GM12878 (cell line): ENCODE measurements around the gene RSPH1. TPM values are rescaled to one million over a fixed set of nuclear protein-coding genes. Genes with fewer than 3 reads are reported as not detected.
A peak's percentile ranks its signal among the peaks of the same experiment; 100 is the strongest.

Experiments used
- ASH2L ChIP-seq: fragments of 300-600, 200-600 bp; sonication (generic); IDR thresholded peaks from 2 replicates; pipeline ENCODE4 v1.6.1; 2017; ENCODE audit warnings: low read depth, mild to moderate bottlenecking, borderline replicate concordance
- CHD1 ChIP-seq: IDR thresholded peaks from 2 replicates; pipeline ENCODE4 v1.6.1; 2012; ENCODE audit warnings: low read depth, low read length, improper control_type of control experiment
- JUND ChIP-seq: IDR thresholded peaks from 2 replicates; pipeline ENCODE4 v1.6.1; 2012; ENCODE audit warnings: low read depth, mild to moderate bottlenecking, low read length, improper control_type of control experiment, moderate library complexity
- NFYA ChIP-seq: IDR thresholded peaks from 2 replicates; pipeline ENCODE4 v1.6.1; 2011; ENCODE audit warnings: low read depth, mild to moderate bottlenecking, low read length, improper control_type of control experiment, borderline replicate concordance
- PML ChIP-seq: IDR thresholded peaks from 2 replicates; pipeline ENCODE4 v1.6.1; 2012; ENCODE audit warnings: low read length, inconsistent platforms
- POU2F2 ChIP-seq: IDR thresholded peaks from 3 replicates; pipeline ENCODE4 v1.6.1; 2011; ENCODE audit warnings: low read depth, mild to moderate bottlenecking, low read length, borderline replicate concordance
- RB1 ChIP-seq: fragments of 450-650 bp; formaldehyde crosslinking; IDR thresholded peaks from 2 replicates; pipeline ENCODE4 v1.6.1; 2017; ENCODE audit warnings: mild to moderate bottlenecking, borderline replicate concordance
- SMC3 ChIP-seq: IDR thresholded peaks from 2 replicates; pipeline ENCODE4 v1.6.1; 2011; ENCODE audit warnings: low read length, improper control_type of control experiment, borderline replicate concordance
- SUPT20H ChIP-seq: IDR thresholded peaks from 2 replicates; pipeline ENCODE4 v1.6.1; 2011; ENCODE audit warnings: low read depth, mild to moderate bottlenecking, low read length, moderate library complexity, borderline replicate concordance; ENCODE audit not compliant: control insufficient read depth
- YY1 ChIP-seq: IDR thresholded peaks from 2 replicates; pipeline ENCODE4 v1.6.1; 2011; ENCODE audit warnings: low read depth, mild to moderate bottlenecking, low read length
- ZNF207 ChIP-seq: fragments of 450-650 bp; IDR thresholded peaks from 2 replicates; pipeline ENCODE4 v1.6.1; 2014; ENCODE audit warnings: antibody characterized with exemption, mild to moderate bottlenecking, borderline replicate concordance
- ZNF622 ChIP-seq: fragments of 450-650 bp; IDR thresholded peaks from 2 replicates; pipeline ENCODE4 v1.6.1; 2017; ENCODE audit warnings: mild to moderate bottlenecking, inconsistent platforms
- polyA plus RNA-seq, 11 experiments: library from polyadenylated mRNA; depleted of rRNA in 4 of 11; unstranded in 6 of 11; stranded (reverse) in 5 of 11; fragments of >200 nt; fragmentation: Nextera tagmentation in 4 of 11; fragmentation: Illumina TruSeq in 1 of 11; extraction: Ambion mirVana in 4 of 11; extraction: Trizol in 1 of 11; gene quantifications; 1 replicate in 1 of 11; 2 replicates in 10 of 11; pipeline versions ENCODE4 v1.2.1 to v1.2.3, GENCODE V29; 2011 to 2016; ENCODE audit warnings: inconsistent platforms in 2 of 11, missing spikeins in 2 of 11, low read depth in 1 of 11
- total RNA-seq, 4 experiments: library from RNA; depleted of rRNA in 3 of 4; stranded (reverse); fragments of >200 nt in 3 of 4; fragmentation: Illumina TruSeq in 1 of 4; extraction: Trizol in 1 of 4; gene quantifications; 2 replicates each; pipeline versions ENCODE4 v1.2.1 to v1.2.3, GENCODE V29; 2013 to 2021
- TF ChIP-seq, protein P1 (sequence below): IDR thresholded peaks from 2 replicates; pipeline ENCODE4 v1.6.1; 2012; ENCODE audit warnings: improper control_type of control experiment, low read depth, low read length; ENCODE audit not compliant: insufficient replicate concordance
- TF ChIP-seq, protein P2 (sequence below): fragments of 150-350 bp; IDR thresholded peaks from 2 replicates; pipeline ENCODE4 v1.6.1; 2016; ENCODE audit warnings: low read depth, low read length
- TF ChIP-seq, protein P3 (sequence below): fragments of 450-650 bp; IDR thresholded peaks from 2 replicates; pipeline ENCODE4 v1.6.1; 2017; ENCODE audit warnings: mild to moderate bottlenecking, moderate library complexity
- TF ChIP-seq, protein P4 (sequence below), 3 experiments: IDR thresholded peaks in 2 of 3; conservative IDR thresholded peaks in 1 of 3; 2 replicates each; pipeline ENCODE4 v1.5.1; 2011; ENCODE audit warnings: low read depth in 3 of 3, low read length in 3 of 3, mild to moderate bottlenecking in 3 of 3, control low read depth in 2 of 3, moderate library complexity in 2 of 3, inconsistent platforms in 1 of 3, mixed read lengths in 1 of 3; ENCODE audit not compliant: control insufficient read depth in 2 of 3, insufficient read depth in 1 of 3; ENCODE audit errors: extremely low read depth in 1 of 3

Gene RSPH1
- total and polyA plus RNA-seq, 10 of the 15 experiments (the other 5 are each of a cell fraction or from before 2014, with no cell fraction given) = 0.11 to 1.4 (median 0.38) TPM

DNA sequence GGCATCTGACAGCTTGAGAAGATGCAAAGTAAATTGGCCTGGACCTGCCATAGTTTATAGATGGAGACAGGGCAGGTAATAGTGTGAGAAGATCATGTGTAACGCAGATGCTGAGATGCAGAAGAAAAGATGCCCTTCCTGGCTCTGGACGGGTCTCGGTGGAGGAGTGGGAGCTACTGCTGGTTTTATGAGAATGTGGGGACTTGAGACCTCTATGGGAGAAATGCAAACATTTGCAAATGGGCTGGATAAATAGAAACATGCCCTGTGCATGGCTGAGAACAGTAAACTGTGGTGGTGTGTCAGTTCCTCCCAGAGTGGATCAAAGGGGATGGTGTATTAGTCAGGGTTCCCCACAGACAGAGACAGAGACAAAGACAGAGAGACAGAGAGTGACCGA is 70.4 kb downstream of the RSPH1 start (continued):
- TF ChIP-seq ZNF207 (no peak), PML (no peak), ZNF622 (no peak), CHD1 (no peak), NFYA (no peak), JUND (no peak), SUPT20H (no peak), SMC3 (no peak), ASH2L (no peak), RB1 (no peak), YY1 (no peak), POU2F2 (peak; percentile 85; the same call in 2 of the 3 replicates)
- TF ChIP-seq, protein P1, sequence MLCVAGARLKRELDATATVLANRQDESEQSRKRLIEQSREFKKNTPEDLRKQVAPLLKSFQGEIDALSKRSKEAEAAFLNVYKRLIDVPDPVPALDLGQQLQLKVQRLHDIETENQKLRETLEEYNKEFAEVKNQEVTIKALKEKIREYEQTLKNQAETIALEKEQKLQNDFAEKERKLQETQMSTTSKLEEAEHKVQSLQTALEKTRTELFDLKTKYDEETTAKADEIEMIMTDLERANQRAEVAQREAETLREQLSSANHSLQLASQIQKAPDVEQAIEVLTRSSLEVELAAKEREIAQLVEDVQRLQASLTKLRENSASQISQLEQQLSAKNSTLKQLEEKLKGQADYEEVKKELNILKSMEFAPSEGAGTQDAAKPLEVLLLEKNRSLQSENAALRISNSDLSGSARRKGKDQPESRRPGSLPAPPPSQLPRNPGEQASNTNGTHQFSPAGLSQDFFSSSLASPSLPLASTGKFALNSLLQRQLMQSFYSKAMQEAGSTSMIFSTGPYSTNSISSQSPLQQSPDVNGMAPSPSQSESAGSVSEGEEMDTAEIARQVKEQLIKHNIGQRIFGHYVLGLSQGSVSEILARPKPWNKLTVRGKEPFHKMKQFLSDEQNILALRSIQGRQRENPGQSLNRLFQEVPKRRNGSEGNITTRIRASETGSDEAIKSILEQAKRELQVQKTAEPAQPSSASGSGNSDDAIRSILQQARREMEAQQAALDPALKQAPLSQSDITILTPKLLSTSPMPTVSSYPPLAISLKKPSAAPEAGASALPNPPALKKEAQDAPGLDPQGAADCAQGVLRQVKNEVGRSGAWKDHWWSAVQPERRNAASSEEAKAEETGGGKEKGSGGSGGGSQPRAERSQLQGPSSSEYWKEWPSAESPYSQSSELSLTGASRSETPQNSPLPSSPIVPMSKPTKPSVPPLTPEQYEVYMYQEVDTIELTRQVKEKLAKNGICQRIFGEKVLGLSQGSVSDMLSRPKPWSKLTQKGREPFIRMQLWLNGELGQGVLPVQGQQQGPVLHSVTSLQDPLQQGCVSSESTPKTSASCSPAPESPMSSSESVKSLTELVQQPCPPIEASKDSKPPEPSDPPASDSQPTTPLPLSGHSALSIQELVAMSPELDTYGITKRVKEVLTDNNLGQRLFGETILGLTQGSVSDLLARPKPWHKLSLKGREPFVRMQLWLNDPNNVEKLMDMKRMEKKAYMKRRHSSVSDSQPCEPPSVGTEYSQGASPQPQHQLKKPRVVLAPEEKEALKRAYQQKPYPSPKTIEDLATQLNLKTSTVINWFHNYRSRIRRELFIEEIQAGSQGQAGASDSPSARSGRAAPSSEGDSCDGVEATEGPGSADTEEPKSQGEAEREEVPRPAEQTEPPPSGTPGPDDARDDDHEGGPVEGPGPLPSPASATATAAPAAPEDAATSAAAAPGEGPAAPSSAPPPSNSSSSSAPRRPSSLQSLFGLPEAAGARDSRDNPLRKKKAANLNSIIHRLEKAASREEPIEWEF = peak; percentile 78
- TF ChIP-seq, protein P2, sequence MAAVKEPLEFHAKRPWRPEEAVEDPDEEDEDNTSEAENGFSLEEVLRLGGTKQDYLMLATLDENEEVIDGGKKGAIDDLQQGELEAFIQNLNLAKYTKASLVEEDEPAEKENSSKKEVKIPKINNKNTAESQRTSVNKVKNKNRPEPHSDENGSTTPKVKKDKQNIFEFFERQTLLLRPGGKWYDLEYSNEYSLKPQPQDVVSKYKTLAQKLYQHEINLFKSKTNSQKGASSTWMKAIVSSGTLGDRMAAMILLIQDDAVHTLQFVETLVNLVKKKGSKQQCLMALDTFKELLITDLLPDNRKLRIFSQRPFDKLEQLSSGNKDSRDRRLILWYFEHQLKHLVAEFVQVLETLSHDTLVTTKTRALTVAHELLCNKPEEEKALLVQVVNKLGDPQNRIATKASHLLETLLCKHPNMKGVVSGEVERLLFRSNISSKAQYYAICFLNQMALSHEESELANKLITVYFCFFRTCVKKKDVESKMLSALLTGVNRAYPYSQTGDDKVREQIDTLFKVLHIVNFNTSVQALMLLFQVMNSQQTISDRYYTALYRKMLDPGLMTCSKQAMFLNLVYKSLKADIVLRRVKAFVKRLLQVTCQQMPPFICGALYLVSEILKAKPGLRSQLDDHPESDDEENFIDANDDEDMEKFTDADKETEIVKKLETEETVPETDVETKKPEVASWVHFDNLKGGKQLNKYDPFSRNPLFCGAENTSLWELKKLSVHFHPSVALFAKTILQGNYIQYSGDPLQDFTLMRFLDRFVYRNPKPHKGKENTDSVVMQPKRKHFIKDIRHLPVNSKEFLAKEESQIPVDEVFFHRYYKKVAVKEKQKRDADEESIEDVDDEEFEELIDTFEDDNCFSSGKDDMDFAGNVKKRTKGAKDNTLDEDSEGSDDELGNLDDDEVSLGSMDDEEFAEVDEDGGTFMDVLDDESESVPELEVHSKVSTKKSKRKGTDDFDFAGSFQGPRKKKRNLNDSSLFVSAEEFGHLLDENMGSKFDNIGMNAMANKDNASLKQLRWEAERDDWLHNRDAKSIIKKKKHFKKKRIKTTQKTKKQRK = no peak
- TF ChIP-seq, protein P3, sequence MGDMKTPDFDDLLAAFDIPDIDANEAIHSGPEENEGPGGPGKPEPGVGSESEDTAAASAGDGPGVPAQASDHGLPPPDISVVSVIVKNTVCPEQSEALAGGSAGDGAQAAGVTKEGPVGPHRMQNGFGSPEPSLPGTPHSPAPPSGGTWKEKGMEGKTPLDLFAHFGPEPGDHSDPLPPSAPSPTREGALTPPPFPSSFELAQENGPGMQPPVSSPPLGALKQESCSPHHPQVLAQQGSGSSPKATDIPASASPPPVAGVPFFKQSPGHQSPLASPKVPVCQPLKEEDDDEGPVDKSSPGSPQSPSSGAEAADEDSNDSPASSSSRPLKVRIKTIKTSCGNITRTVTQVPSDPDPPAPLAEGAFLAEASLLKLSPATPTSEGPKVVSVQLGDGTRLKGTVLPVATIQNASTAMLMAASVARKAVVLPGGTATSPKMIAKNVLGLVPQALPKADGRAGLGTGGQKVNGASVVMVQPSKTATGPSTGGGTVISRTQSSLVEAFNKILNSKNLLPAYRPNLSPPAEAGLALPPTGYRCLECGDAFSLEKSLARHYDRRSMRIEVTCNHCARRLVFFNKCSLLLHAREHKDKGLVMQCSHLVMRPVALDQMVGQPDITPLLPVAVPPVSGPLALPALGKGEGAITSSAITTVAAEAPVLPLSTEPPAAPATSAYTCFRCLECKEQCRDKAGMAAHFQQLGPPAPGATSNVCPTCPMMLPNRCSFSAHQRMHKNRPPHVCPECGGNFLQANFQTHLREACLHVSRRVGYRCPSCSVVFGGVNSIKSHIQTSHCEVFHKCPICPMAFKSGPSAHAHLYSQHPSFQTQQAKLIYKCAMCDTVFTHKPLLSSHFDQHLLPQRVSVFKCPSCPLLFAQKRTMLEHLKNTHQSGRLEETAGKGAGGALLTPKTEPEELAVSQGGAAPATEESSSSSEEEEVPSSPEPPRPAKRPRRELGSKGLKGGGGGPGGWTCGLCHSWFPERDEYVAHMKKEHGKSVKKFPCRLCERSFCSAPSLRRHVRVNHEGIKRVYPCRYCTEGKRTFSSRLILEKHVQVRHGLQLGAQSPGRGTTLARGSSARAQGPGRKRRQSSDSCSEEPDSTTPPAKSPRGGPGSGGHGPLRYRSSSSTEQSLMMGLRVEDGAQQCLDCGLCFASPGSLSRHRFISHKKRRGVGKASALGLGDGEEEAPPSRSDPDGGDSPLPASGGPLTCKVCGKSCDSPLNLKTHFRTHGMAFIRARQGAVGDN = no peak
- TF ChIP-seq, protein P4, sequence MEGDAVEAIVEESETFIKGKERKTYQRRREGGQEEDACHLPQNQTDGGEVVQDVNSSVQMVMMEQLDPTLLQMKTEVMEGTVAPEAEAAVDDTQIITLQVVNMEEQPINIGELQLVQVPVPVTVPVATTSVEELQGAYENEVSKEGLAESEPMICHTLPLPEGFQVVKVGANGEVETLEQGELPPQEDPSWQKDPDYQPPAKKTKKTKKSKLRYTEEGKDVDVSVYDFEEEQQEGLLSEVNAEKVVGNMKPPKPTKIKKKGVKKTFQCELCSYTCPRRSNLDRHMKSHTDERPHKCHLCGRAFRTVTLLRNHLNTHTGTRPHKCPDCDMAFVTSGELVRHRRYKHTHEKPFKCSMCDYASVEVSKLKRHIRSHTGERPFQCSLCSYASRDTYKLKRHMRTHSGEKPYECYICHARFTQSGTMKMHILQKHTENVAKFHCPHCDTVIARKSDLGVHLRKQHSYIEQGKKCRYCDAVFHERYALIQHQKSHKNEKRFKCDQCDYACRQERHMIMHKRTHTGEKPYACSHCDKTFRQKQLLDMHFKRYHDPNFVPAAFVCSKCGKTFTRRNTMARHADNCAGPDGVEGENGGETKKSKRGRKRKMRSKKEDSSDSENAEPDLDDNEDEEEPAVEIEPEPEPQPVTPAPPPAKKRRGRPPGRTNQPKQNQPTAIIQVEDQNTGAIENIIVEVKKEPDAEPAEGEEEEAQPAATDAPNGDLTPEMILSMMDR (IDR thresholded peaks at IDR 0.05 in 2 of 3, conservative IDR thresholded peaks at IDR 0.05 in 1 of 3; ENCODE audit: control insufficient read depth in 2 of 3, extremely low read depth in 1 of 3, insufficient read depth in 1 of 3, low read depth in 3 of 3, low read length in 3 of 3) = no peak
